Dendritic cell treated with granulocyte-macrophage colony-stimulating factor and Interleukin-4, amounts not matched to agents 40 ng/mL and 50 ng/mL, for 4 days (primary cell): ENCODE results near the gene PTPRB.

ENCODE experiments used
- H3K27ac Mint-ChIP-seq: one replicate; pipeline ENCODE4 v1.8.0; 2022; ENCODE audit warnings: mild to moderate bottlenecking, mixed read lengths
- H3K27me3 Mint-ChIP-seq: one replicate; pipeline ENCODE4 v1.8.0; 2022; ENCODE audit warnings: mild to moderate bottlenecking, mixed read lengths
- H3K36me3 Mint-ChIP-seq: one replicate; pipeline ENCODE4 v1.8.0; 2022; ENCODE audit warnings: low read depth, mixed read lengths
- H3K4me1 Mint-ChIP-seq: one replicate; pipeline ENCODE4 v1.8.0; 2022; ENCODE audit warnings: low read depth, mixed read lengths
- H3K4me3 Mint-ChIP-seq: one replicate; pipeline ENCODE4 v1.8.0; 2022; ENCODE audit warnings: mild to moderate bottlenecking, moderate library complexity, mixed read lengths
- H3K9me3 Mint-ChIP-seq: one replicate; pipeline ENCODE4 v1.8.0; 2022; ENCODE audit warnings: mixed read lengths
- intact Hi-C: fragments of 100-400 bp; cut with micrococcal nuclease; formaldehyde crosslinking; loops from one replicate; pipeline ENCODE4 v1.15.0; 2022

The PTPRB gene

GRCh38 chr12:70627677-70628076, 9.6 kb downstream of the PTPRB start:
- intact Hi-C loops: no loop called here
- Mint-ChIP-seq H3K4me1 (no peaks in the 10 kb centered on the region), H3K36me3 (no peaks in the 10 kb centered on the region), H3K27ac (no peak overlapping the region), H3K4me3 (no peak overlapping the region), H3K27me3 (no peaks in the 10 kb centered on the region), H3K9me3 (no peaks in the 10 kb centered on the region)

- no peaks in the 10 kb centered on the region for H3K27me3 Mint-ChIP-seq
- H3K9me3 Mint-ChIP-seq: no peaks in the 10 kb centered on the region
- H3K36me3 Mint-ChIP-seq: no peaks in the 10 kb centered on the region
These were observed 11.0 kb downstream of the PTPRB start for GRCh38 chr12:70626180-70626579.

GRCh38 chr12:70619471-70620152, 17.6 kb downstream of the PTPRB start:
- intact Hi-C loops: no loop called here
- Mint-ChIP-seq H3K4me3 (no peak overlapping the region), H3K27ac (no peak overlapping the region)

More at GRCh38 chr12:70626180-70626579, 11.0 kb downstream of the PTPRB start:
- Mint-ChIP-seq H3K4me3 (no peak overlapping the region), H3K27ac (no peak overlapping the region), H3K4me1 (no peaks in the 10 kb centered on the region)
- intact Hi-C loops: no loop called here

GRCh38 chr12:70618371-70618770, 18.9 kb downstream of the PTPRB start:
- no peak overlapping the region for H3K27ac Mint-ChIP-seq
- no peaks in the 10 kb centered on the region for H3K36me3 Mint-ChIP-seq
- H3K9me3 Mint-ChIP-seq: no peaks in the 10 kb centered on the region
- intact Hi-C loops: no loop called here
- H3K27me3 Mint-ChIP-seq: peaks cover 3% of the 10 kb centered on the region
- no peaks in the 10 kb centered on the region for H3K4me1 Mint-ChIP-seq
- no peak overlapping the region for H3K4me3 Mint-ChIP-seq

More at GRCh38 chr12:70619471-70620152, 17.6 kb downstream of the PTPRB start:
- Mint-ChIP-seq H3K27me3 (no peaks in the 10 kb centered on the region), H3K4me1 (no peaks in the 10 kb centered on the region), H3K36me3 (no peaks in the 10 kb centered on the region), H3K9me3 (no peaks in the 10 kb centered on the region)

GRCh38 chr12:70617450-70617849, 19.8 kb downstream of the PTPRB start:
- intact Hi-C loops: no loop called here
- Mint-ChIP-seq H3K4me3 (no peak overlapping the region), H3K27me3 (peaks cover 3% of the 10 kb centered on the region), H3K36me3 (no peaks in the 10 kb centered on the region), H3K9me3 (no peaks in the 10 kb centered on the region), H3K4me1 (no peaks in the 10 kb centered on the region), H3K27ac (no peak overlapping the region)

- H3K4me3 Mint-ChIP-seq: no peak overlapping the region
- H3K9me3 Mint-ChIP-seq: no peaks in the 10 kb centered on the region
- H3K27ac Mint-ChIP-seq: no peak overlapping the region
- H3K36me3 Mint-ChIP-seq: no peaks in the 10 kb centered on the region
- intact Hi-C loops: no loop called here
- peaks cover 14% of the 10 kb centered on the region for H3K27me3 Mint-ChIP-seq
- peaks cover 2% of the 10 kb centered on the region for H3K4me1 Mint-ChIP-seq
These were observed 21.9 kb downstream of the PTPRB start for GRCh38 chr12:70615174-70615866.

GRCh38 chr12:70609739-70610491, 27.3 kb downstream of the PTPRB start:
- Mint-ChIP-seq H3K4me3 (peak overlapping the region; percentile 58), H3K4me1 (peaks cover 5% of the 10 kb centered on the region), H3K27me3 (peaks cover 36% of the 10 kb centered on the region), H3K36me3 (no peaks in the 10 kb centered on the region), H3K27ac (no peak overlapping the region), H3K9me3 (no peaks in the 10 kb centered on the region)
- intact Hi-C loops: no loop called here

- H3K4me3 Mint-ChIP-seq: peak overlapping the region; percentile 39
- intact Hi-C loops: no loop called here
- H3K9me3 Mint-ChIP-seq: no peaks in the 10 kb centered on the region
- H3K27me3 Mint-ChIP-seq: peaks cover 36% of the 10 kb centered on the region
- no peaks in the 10 kb centered on the region for H3K36me3 Mint-ChIP-seq
- H3K27ac Mint-ChIP-seq: no peak overlapping the region
- H3K4me1 Mint-ChIP-seq: peaks cover 5% of the 10 kb centered on the region
These were observed 28.0 kb downstream of the PTPRB start for GRCh38 chr12:70609203-70609602.

GRCh38 chr12:70608184-70608583, 29.0 kb downstream of the PTPRB start:
- Mint-ChIP-seq H3K36me3 (no peaks in the 10 kb centered on the region), H3K4me1 (peaks cover 5% of the 10 kb centered on the region), H3K27me3 (peaks cover 33% of the 10 kb centered on the region), H3K4me3 (no peak overlapping the region), H3K27ac (no peak overlapping the region), H3K9me3 (no peaks in the 10 kb centered on the region)
- intact Hi-C loops: no loop called here

- no peak overlapping the region for H3K27ac Mint-ChIP-seq
- intact Hi-C loops: no loop called here
- no peaks in the 10 kb centered on the region for H3K9me3 Mint-ChIP-seq
- H3K4me1 Mint-ChIP-seq: peaks cover 5% of the 10 kb centered on the region
- H3K27me3 Mint-ChIP-seq: peaks cover 33% of the 10 kb centered on the region
- no peaks in the 10 kb centered on the region for H3K36me3 Mint-ChIP-seq
- H3K4me3 Mint-ChIP-seq: no peak overlapping the region
These were observed 30.1 kb downstream of the PTPRB start for GRCh38 chr12:70607107-70607506.

GRCh38 chr12:70605976-70606375, 31.3 kb downstream of the PTPRB start:
- Mint-ChIP-seq H3K4me3 (no peak overlapping the region), H3K9me3 (no peaks in the 10 kb centered on the region), H3K27ac (no peak overlapping the region), H3K36me3 (no peaks in the 10 kb centered on the region), H3K27me3 (peaks cover 29% of the 10 kb centered on the region), H3K4me1 (peaks cover 5% of the 10 kb centered on the region)
- intact Hi-C loops: no loop called here

GRCh38 chr12:70604662-70605061, 32.6 kb downstream of the PTPRB start:
- H3K4me3 Mint-ChIP-seq: no peak overlapping the region
- H3K4me1 Mint-ChIP-seq: no peaks in the 10 kb centered on the region
- H3K9me3 Mint-ChIP-seq: no peaks in the 10 kb centered on the region
- H3K27me3 Mint-ChIP-seq: peaks cover 19% of the 10 kb centered on the region
- intact Hi-C loops: no loop called here
- no peak overlapping the region for H3K27ac Mint-ChIP-seq
- no peaks in the 10 kb centered on the region for H3K36me3 Mint-ChIP-seq

GRCh38 chr12:70603044-70603443, 34.2 kb downstream of the PTPRB start:
- no peaks in the 10 kb centered on the region for H3K9me3 Mint-ChIP-seq
- intact Hi-C loops: no loop called here
- H3K27me3 Mint-ChIP-seq: peaks cover 6% of the 10 kb centered on the region

More at GRCh38 chr12:70603044-70603443, 34.2 kb downstream of the PTPRB start:
- no peak overlapping the region for H3K4me3 Mint-ChIP-seq
- H3K27ac Mint-ChIP-seq: no peak overlapping the region
- H3K36me3 Mint-ChIP-seq: no peaks in the 10 kb centered on the region
- H3K4me1 Mint-ChIP-seq: no peaks in the 10 kb centered on the region
